T follicular helper cell (primary cell): ENCODE data around the gene DOCK10.

ENCODE experiments used
- DNase-seq: peaks from one replicate; pipeline ENCODE4 v3.0.0-alpha.2; 2020; ENCODE audit warnings: low read depth

The DOCK10 gene

DNA sequence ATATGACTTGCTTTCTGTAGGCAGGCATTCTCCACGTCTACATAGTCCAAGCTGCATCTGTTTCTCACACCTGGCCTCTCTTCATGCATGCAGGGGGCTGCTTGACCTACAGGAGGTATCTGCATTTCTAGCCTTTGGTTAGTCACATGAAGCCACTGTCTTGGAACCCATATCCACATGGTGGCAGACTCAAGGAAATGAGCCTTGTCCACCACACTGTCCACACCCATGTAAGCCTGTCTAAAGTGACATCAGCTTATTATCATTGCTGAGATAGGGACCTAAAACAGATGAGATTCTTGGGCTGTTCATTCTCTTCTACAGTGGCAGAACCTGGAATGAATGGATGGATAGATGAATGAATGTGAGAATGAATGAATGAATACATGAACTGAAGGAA, 160.4 kb downstream of the DOCK10 start:
- no peak for DNase-seq

DNA sequence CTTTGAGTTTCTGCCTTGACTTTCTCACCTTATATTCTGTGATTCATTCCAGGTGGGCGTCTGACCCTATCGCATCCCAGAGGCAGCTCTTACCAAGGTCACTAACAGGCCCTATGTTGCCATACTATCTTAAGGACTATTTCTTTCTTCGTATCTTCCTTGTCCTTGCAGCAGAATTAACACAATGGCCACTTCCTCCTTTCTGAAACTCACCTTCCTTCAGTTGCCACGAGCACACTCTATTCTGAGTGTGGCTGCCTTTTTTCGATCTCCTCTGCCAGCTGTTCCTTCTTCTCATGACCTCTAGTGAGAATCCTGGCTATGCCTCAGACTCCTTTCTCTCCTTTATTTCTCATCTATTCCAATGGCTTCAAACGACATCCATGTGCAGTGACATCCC, 165.7 kb downstream of the DOCK10 start:
- no peak for DNase-seq

DNA sequence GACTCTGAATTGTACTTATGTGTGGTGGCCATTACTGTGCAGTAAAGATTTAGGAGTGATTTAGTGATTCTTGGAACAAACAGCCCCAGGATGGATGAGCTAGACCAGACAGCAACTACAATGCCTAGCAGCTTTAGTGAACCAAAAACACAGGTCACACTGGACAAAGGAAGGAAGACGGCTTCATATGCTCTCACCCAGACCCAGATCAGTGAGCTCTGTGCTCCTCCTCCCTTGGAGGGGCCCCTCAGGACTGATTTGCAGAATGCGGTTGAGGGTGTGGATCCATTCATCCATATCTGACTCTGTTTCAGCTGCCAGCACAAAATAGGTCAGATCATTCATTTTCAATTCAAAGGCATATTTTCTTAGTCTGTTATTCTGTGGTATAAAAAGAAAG, 166.4 kb downstream of the DOCK10 start:
- no peak for DNase-seq

DNA sequence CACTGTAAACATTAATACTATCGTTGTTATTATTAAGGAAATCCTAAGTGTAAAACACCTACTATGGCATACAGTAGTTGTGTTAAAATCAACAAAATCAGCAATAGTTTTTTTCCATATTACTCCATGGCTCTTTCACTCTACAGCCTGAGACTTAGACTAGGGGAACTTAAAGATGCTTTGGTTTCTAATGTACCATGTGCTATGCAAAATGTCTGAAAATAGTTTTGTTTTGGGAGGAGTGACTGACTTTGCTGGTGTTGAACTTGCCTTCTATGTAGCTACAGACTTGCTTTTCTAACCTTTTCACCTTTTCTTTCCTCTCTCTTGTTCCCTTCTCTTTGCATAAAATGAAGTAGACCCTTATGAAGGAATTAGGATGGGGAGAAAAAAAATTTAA, 167.1 kb downstream of the DOCK10 start:
- DNase-seq: no peak

DNA sequence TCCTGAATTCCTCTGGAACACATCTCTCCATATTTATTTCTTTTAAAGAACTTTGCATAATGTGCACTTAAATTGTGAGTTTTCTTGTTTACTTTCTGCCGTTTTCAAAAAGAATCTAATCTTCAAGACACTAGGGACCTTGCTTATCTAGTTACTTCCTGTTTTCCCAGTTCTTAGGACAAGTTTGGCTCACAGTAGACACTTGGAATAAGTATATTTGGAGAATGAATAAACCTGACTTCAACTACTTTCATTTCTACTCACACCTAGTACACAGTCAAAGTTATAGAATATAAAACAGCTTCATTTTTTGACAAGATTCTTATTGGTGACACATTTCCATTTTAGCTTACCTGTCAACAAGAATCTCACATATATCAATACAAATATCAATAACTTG, 170.5 kb downstream of the DOCK10 start:
- DNase-seq: no peak

DNA sequence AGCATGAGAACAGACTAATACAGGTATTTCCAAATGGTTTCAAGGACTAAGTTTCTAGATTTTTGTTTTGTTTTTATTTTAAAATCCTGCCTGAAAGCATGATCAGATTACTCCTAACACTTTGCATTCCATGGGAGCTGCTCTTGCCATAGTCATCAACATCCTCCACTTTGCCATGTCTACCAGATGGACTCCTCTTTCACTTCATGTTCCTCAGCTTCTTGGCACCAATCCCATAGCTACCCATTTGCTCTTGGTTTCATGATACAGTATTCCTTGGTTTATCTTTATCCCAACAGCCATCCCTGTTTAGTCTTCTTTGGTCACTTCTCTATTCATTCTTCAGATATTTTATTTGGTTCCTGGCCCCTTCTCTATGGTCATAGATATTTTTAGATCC, 171.9 kb downstream of the DOCK10 start:
- DNase-seq: no peak

DNA sequence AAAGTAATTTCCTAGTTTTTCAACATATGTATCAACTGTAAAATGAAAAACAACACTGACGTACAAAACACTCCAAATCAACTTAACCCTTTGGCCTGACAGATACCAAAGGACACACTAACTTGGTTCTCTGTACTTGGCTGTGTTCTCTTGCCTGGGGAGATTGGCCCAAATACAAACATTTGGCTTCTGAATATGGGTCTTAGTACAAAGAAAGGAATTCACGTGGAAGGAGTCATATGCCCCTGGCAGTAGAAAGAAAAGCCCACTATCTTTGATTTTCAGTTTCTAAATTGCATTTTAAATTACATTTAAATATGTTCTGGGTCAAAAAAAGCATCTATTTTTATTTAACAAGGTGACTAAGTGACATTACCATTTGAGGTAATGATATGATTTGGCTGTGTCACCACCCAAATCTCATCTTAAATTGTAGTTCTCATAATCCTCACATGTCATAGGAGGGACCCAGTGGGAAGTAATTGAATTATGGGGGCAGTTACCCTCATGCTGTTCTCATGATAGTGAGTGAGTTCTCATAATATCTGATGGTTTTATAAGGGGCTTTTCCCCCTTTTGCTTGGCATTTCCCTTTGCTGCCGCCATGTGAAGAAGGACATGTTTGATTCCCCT, 172.6 kb downstream of the DOCK10 start:
- DNase-seq: no peak

DNA sequence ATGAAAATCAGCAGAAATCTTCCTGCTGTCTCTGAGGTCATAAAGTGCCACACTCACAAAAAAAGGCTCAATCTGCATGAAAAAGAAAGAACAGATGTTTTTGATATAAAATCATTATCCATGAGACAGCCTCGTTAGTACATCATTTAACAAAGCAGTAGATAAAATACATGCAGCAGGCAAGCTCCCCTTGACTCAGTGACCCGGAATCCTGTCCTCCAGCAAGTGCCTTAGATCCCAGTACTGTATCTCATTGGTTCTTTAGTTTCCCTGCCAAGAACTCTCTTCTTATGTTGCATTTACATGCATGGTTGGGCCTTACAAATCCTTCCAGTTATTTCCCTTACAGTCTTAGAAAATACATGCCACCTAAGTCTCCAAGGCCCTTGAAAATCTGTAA, 177.3 kb downstream of the DOCK10 start:
- no peak for DNase-seq

DNA sequence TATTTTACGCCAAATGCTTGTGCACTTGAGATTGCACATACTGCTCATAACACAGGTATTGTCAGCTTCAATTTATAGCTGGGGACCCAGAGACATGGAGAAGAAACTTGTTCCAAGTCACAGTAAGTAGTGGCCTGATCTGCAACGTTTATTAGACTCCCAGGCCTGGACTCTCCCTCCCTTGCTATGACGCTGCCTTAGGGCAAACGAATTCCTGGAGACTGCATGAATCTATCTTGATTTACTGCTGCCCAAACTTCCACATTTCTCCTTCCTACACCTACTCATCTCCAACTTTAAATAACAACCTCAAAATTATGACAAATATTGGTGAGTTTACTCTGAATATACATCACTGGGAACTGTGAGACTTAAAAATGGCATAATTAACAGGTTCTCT, 181.0 kb downstream of the DOCK10 start:
- no peak for DNase-seq

DNA sequence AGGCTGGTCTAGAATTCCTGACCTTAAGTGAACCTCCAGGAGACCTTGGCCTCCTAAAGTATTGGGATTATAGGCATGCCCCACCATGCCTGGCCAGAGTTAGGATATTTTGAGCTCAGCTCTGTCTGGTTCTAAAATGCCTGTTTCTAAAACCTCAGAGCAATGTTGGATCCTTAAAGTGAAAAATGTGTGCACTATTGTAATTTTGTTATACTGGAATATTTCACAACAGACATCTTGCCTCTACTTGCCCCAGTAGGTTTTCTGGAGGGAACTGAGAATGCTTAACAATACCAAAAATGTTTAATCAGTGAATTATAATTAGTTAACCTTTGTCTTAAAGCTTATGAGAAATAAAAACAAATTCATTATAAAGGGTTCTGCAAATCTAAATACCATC, 181.5 kb downstream of the DOCK10 start:
- no peak for DNase-seq

DNA sequence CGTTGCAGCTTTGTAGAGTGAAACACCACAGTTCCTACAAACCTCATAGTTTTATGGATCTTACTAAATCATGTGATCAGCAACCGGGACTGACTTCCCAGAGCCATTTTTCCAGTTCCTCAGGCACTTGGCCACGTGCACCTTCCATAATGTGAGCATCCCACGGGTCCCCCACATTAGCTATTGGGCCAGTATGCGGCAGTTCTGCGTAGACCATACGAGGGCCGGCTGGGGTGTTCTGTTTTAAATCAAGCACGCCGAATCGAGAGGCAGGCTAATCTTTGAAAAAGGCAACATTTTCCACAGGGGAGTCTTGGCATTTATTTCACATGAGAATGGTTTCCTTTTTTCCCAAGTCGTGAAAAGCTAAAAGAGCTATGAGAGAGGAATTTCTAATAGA, 190.5 kb downstream of the DOCK10 start:
- DNase-seq: no peak

DNA sequence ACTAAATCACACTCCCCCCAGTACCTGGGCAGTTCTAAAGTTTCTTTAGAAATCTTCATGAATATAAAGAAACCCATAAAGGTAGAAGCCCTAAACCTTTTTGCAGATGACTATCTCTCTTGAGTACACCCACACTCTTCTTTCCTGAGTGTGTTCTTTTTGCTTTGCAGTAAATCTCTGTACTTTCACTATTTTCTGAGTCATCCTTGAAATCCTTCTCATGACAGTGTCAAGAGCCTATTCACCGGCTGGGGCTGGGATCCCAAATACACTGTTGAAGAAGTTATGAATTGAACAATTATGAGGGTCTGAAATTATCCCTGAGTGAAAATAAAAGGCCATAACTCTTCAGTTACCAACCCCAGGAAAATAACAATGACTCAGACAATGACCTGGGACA, 192.2 kb downstream of the DOCK10 start:
- no peak for DNase-seq

DNA sequence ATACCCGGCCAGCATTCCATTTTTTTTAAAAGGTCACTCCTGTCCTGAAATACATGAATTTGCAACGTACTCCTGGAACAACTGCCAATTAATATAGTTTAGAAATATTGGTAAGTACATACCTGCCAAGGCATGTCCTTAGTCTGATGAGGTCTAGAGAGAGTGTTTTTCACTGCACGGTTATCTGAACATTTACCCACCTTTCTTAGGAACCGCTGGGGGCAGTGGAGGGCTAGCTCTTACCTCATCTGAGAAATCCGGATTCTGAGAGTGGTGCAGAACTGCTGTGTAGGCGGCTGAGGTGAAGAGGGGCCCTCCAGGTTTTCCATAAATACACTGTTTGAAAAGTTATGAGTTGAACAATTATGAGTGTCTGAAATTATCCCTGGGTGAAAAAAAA, 193.0 kb downstream of the DOCK10 start:
- DNase-seq: no peak

DNA sequence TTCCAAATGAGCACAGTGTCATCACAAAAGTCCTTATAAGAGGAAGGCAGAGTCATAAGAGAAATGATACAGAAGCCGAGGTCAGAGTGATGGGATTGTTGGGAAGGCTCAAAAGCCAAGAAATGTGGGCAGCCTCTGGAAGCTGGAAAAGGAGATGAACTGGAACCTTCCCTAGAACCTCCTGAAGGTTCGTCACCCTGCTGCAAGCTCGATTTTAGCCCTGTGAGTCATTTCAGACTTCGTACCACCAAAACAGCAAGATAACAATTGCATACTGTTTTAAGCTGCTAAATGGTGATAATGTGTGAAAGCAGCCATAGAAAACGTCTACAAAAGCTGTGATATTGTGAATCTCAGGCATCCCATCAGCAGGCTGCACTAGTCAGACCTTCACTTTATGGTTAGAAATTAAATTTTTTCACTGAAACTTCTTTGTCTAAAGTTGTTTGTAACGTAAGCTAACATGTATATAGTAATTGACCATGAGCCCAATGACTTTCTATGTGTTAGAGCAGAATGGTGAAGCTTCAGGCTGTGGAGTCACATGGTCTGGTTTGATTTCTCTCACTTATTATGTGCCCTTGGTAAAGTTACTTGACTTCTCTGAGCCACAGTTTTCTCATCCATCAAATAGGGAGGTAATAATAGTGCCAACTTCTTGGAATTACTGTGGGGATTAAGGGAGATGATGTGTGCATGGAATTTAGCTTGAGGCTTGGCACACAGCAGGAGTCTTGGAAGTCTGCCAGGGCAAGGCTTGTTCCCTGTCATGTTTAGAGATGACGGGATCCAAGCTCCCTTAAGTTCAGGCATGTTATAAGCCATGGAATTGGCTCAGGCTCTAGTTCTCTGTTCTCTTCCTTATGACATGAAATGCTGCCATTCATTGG, 194.1 kb downstream of the DOCK10 start:
- DNase-seq: no peak

DNA sequence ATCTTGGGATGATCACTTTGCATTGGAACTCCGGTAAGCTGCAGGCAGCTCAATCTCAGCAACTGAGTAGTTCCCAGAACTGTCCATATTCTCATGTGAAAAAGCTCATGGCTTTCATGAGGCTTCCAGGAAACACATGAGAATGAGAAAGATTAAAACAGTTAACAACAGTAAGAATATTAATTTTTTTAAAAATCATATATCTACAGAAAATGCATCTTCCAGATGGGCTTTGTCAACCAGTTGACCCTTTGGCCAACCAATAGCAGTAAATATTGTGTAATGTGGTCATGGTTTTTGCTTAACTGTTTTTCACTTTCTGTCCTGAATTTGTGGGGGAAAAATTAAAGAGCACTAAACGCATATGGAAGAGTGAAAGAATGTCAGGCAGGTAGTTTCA, 194.9 kb downstream of the DOCK10 start:
- DNase-seq: no peak

DNA sequence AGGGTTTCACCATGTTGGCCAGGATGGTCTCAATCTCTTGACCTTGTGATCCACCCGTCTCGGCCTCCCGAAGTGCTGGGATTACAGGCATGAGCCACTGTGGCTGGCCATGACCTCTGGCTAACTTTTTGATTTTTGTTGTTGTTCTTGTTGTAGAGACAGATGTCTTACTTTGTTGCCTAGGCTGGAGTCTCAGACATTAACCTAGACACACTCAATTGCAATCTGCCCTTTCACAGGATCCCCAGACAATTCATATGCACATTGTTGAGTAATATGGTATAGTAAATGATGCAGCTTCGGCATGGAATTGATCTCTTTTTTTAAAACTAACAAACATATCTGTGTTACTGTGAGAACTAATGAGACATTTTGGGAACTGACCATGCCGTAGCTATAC, 195.6 kb downstream of the DOCK10 start:
- DNase-seq: no peak

DNA sequence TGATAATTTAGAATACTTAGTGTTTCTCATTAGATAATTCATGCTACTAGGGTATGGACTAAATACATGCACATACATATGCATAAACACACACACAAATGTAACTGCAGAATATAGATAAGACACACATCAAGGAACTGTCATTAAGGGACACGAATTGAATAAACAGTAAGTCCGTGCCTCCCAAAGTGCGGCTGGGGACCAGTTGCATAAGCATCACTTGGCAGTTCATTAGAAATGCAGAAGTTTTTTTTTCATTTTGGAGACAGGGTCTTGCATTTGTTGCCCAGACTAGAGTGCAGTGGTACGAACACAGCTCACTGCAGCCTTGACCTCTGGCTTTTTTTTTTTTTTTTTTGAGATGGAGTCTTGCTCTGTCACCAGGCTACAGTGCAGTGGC, 196.1 kb downstream of the DOCK10 start:
- no peak for DNase-seq

DNA sequence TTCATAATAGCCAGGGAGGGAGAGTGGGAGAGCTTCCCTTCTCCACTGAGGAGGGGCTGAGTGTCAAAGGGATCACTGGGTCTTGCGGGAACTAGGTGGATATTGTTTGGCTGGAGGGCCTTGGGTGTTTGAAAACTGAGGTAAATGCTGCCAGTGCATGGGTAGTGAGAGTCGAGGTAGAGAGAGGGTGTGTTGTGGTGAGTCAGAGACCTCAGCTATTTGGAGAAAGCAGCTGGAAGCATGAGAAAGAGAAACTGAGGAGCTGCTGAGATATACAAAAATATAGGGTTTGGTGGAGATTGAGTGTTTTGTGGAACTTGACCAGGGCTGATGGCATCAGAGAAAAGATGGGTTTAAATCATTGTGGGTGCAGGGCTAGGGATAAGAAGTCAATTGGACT, 199.1 kb downstream of the DOCK10 start:
- no peak for DNase-seq

DNA sequence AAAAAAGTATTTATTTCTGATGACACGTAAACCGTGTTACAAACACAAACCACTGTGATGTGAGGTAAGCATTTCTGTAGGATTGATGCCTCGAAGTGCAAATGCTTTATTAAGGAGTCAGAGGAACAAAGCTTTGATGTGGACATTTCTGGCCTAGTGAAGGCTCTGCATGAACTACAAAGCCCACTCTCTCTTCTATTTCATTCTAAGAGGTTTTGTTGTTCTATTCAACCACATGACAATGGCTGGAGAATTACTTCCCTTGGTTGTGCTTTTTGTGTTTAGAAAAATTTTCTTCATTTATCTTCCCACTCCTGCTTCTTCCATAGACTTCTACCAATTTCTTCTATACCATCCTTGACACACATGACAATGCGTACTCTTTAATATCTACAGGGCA, 200.4 kb downstream of the DOCK10 start:
- no peak for DNase-seq

DNA sequence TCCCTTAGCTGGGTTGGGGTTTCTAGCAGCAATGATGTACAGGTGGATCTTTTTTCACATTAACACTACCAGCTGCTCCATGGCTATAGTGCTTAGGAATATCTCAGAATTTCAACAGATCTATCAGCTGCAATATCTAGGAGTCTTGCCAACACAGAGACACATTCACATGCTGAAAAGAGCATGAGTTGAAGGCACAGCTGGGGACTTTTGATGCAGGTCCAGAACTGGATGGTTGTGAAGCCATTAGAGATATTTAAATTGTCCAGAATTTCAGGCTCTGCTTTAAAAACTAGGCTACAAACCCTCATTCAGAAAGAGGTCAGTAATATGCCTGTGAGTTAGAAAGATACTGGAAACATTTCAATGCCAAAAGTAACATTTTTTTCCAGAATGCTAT, 203.9 kb downstream of the DOCK10 start:
- no peak for DNase-seq

DNA sequence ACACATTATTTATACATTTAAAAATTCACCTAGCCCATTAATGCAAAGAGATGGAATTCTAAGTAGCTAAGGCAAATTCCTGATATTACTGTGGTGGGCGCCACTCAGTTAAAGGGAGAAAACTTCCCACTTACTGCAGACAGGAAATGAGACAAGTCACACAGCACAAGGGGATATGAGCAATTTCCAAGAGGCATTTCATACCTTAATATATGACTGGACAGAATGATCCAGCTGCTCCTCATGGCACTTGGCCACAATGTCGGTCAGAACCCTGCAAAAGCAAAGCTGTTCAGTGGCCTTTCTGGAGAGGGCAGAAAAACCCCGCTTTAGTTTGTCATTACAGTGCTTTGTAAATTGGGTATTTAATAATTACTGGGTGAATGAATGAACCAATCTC, 204.7 kb downstream of the DOCK10 start:
- DNase-seq: no peak

DNA sequence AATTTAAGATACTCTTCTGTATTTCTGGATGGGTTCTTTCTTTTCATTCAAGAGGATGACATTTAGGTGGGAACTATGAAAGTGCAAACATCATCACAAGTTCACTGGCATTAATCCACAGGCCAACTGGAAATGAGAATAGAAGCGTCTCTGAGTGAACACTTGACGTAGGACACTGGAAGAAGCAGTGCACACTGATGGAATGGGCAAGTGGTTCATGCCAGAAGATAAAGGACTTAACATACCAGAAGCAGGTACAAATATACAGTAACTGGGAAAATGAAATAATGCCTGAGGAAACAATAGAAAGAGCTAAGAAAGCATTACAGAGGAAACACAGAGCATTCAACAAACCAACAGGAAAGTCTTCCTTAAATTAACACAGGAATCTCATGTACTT, 205.2 kb downstream of the DOCK10 start:
- DNase-seq: no peak

DNA sequence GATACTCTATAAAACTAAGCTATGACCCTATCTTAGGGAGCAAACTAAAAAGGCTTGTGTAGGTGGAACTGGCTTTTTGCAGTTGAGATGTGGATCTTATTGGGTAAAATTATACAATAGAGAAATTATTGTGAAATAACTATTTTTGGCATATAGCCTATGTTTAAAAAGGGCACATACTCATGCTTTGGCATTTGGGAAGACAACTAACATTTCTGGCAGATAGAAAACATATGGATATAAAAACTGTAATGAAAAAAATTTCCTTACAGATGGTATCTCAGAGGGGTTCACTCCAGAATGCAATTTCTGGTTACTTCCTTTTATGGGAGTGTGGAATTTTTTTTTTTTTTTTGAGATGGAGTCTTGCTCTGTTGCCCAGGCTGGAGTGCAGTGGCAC, 206.0 kb downstream of the DOCK10 start:
- DNase-seq: no peak

DNA sequence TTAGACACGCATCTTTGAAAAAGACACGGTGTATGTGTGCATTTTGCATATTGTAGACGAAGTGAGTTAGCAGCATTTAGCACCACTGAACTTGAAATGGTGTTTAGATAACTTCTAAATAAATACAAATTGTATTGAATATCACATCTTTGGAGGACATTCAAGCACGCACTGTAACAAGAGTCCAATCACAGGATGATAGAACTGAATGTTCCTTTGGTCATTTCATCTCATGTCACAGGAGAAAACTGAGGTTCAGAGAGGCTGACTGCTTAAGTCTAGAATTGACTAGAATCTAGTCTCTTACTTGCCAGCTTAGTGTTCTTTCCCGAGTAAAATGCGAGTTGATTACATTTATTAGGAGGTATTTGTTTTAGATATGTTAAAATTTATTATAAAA, 206.9 kb downstream of the DOCK10 start:
- no peak for DNase-seq
